MV-4-11 (cell line): ENCODE results near the gene ZNF189.
A peak's percentile ranks its signal among the peaks of the same experiment; 100 is the strongest.

Experiments
- DNase-seq: peaks from one replicate; lab custom pipeline; 2025; lab: John Stamatoyannopoulos, UW

The ZNF189 gene

DNA sequence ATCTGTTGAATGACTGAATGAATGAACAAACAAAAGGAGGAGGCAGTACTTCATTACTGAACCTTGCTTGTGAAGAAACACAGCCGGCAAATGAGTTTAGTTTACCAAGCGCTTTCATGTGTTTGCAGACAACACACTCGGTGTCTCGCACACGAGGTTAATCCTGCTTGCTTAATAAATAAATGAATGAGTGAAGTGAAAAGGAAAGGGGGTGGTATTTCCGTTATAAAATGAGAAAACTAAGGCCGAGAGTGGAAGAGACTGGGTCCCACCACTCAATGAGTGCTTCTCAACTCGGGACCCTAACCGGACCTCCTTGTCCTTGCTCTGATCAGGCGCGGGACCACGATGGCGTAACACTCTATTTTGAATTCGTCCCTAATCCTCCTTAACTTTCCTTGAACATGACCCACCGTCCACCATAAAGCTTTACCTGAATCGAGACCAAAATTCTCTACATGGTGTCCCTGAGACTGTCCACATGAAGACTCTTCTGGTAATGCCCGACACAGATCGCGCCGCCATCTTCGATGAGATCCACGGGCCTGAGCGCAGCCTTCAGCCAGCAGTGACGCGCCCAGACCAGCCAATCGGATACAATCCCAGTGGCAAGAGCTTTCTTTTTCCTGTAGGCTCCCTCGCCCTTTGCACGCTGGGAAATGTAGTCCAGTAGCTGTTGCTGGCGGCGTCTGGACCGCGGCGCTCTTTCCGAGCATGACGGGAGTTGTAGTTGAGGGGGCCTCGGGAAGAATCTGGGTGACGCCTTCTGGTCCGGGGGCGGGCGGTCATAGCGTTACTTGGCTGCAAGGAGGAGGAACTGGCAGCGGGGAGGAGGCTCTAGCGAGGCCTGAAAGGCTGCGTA lies at the start of gene ZNF189, which contains the start of gene MRPL50:
Gene ZNF189, plus strand, starts transcription at position 784 of the 862 bp plus-strand sequence. CDS start 306 bp downstream, outside the sequence.
Gene MRPL50, minus strand, starts transcription at position 551 of the 862 bp plus-strand sequence. Its CDS starts 26 bp downstream, at position 525.
- DNase-seq, result peak; percentile 99

GRCh38 chr9:101350285-101350684 lies 48.4 kb upstream of the ZNF189 start:
- no peak for DNase-seq

DNA sequence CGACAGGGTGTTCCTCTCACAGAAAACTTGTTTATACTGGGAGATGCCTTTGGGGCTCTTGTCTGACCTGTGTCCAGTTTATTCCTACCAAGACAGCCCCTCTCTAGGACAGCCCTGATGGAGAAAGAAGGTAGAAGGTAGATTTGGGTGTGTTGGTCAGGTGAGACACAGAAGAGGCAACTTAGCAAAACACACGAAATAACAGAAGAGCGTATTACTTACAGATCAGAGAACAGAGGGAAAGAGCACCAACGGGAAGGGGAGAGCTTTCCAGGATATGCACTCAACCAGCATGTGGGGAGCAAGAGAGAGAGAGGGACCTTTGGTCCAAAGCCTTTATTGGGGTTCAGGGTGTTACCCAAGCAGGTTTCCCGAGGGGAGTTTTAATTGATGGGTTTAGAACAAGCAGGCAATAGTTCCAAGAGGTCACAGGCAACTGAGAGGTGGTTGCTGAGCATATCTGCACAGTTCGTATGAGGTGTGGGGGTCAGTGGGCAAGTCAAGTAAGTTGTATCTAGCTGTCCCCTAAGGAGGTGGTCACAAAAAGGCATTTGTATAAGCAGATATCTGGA lies 45.7 kb upstream of the ZNF189 start:
- DNase-seq, result no peak

GRCh38 chr9:101353683-101354082 lies 45.0 kb upstream of the ZNF189 start:
- DNase-seq, result no peak

DNA sequence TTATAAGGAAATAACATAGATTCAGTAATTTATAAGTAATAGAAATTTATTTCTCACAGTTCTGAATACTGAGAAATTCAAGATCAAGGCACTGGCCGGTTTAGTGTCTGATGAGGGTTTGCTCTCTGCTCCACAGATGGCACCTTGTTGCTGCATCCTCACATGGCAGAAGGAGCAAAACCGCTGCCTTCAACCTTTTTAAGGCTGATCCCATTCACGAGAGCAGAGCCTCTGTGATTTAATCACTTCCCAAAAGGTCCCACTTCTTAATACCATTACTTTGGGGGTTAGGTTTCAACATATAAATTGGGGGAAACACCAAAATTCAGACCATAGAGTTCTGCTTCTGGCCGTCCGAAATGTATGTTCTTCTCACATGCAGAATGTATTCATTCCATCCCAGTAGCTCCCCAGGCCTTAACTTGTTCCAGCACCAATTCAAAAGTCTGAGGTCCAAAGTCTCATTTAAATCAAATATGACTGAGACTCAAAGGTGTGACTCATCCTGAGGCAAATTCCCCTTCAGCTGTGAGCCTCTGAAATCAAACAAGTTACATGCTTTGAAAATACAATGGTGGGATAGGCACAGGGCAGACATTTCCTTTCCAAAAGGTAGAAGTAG lies 44.4 kb upstream of the ZNF189 start:
- no peak for DNase-seq

DNA sequence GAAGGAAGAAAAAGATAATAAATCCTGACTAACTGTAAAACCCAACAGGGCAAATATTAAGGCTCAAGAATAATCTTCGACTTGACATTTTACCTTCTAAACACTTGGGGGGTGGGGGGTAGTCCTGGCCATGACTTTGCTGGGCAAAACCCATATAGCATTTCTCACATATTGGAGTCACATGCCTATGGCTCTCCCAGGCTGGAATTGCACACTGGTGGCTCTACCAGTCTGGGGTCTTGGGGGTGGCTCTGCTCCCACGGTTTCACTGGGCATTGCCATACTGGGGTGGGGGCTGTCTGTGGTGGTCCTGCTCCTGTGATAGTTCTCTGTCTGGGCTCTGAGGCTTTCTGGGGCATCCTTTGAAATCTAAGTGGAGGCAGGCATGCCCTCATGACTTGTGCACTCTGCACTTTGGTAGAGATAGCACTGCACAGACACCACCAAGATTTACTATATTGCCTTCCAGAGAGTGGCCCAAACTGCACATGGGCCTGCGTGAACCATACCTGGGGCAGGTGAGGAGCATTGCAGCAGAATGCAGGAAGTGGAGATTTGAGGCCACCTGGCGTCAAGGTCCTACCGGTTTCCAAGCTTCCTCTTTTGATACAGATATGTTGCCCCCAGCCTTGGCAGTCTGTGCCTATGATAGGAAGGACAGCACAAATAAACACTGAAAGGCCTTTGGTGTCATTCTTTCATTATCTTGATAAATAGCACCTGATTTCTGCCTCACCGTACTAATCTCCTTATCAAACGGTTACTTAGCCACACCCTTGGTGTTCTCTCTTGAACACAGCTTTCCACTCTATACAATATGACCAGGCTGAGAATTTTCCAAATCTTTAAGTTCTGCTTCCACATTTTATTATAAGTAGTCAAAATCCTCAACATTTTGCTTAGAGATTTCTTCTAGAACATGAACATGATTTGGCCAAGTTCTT lies 43.6 kb upstream of the ZNF189 start:
- no peak for DNase-seq

DNA sequence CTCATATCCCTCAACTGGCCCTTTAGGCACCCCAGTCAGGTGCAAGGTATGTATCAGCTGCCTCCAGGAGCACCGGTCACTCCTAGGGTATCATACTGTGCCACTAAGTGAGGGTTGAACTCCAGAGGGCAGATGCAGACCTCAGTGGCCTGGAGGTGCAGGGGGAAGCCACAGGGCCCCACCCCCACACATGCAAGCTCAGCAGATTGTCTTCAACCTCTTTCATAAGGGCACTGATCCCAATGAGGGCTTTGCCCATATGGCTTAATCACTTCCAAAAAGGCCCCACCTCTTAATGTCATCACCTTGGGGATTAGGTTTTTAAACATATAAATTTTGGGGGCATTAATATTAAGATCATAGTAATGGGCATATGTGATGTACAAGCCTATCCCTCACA lies 42.0 kb upstream of the ZNF189 start:
- no peak for DNase-seq

DNA sequence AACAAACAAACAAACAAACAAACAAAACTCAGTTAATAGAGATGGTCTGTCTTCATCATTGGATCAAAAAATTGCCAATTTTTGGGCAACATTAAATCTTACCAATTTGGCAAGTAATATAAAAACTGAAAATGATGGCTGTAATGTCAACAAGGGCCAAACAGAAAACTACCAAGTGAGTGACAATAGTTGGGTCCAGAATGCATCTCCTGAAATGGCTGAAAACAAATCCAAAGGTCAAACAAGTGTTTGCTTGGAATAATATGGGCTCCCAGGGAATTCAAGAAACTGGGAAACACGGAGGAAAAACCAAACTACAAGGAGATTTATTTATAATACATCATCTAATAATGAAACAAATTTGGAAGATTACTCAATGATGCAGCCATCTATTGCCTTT lies 39.0 kb upstream of the ZNF189 start:
- DNase-seq, result no peak

DNA sequence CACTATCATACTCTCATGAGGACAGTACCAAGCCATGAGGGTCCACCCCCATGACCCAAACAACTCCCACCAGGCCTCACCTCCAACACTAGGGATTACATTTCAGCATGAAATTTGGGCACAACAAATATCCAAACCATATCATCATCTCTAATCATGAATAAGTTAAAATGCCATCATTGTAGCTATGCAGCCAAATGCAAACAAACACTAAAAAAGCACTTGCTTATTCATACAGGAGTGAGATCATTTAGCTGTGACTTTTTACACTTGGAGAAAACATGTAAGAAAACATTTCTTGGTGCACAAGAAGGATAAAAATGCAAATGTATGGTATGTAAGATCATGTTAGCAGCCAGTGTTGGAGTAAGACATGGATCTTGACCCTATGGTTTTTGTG lies 38.0 kb upstream of the ZNF189 start:
- no peak for DNase-seq

DNA sequence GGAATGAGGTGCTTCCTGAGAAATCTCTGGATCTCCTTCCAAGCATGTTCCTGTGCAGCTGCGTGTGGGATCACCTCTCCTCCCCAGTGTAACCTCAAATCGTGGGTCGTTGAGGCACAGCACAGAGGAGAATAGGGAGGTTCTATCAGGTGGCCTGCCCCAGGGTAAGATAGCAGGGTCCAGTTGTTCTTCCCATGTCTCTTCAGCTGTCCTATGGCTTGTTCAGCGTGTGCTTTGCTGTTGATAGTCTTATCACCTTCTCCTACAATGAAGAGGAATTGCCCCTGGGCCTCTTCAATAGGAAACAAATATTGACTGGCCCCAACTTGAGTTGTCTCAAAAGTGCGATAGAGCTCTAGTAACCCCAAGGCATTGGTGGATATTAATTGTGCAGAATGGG lies 36.2 kb upstream of the ZNF189 start:
- DNase-seq, result no peak

DNA sequence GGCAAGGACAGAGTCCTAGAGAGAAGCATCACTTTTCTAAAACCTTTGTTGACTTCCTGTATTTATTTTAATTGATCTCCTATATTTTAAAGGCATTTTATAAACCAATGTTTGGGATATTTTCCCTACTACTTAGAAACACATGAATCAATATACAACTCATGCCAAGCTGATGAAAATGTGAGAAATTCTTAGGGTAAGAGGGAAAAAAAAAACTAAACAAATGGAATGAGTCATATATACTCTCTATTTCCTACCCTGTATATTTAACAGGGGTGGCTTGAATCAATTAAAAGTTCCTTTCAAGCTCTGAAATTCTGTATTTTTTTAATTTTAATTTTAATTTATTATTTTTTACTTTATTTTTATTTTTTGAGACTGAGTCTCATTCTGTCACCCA lies 33.5 kb upstream of the ZNF189 start:
- no peak for DNase-seq

GRCh38 chr9:101366038-101366756 lies 32.5 kb upstream of the ZNF189 start:
- DNase-seq, result no peak

- DNase-seq, result no peak
Measured at GRCh38 chr9:101367323-101367722, 31.3 kb upstream of the ZNF189 start.

- DNase-seq, result no peak
Measured at GRCh38 chr9:101369286-101369685, 29.4 kb upstream of the ZNF189 start.

GRCh38 chr9:101369884-101370531 lies 28.6 kb upstream of the ZNF189 start:
- no peak for DNase-seq

- no peak for DNase-seq
Measured at GRCh38 chr9:101371813-101372212, 26.8 kb upstream of the ZNF189 start.

DNA sequence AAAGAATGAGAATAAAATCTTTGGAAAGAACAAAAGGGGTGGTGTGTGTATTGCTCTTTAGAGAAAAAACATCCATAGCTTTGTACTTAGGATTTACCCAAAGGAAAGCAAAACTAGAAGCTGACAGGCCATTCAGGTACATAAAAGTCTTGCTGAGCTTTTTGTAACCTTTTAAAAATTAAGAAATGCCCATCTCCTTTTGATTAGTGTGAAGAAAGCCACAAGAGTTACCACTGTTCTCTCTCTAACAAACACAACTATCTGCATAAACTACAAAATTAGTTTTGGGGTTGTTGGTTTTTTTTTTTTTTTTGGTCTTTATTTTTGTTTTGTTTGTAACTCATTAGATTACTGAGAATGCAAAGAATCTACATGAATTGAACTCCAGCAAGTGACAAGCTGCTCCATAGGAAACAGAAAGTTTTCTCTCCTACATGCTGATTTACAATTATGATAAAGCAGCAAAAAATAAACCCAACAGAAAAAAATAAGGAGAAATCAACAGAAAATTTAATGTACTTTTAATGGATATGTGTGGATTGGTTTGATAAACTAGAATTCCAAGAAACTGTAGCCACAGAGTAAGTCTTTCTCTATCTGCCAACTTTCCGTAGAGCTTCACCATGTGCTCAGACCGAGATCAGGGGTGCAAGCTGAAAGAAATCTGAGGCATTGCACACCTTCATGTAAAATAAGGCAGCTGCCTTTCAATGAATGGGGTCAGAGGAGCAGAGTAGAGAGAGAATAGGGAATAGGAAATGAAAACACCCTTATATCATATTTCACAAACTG lies 26.1 kb upstream of the ZNF189 start:
- DNase-seq, result no peak

DNA sequence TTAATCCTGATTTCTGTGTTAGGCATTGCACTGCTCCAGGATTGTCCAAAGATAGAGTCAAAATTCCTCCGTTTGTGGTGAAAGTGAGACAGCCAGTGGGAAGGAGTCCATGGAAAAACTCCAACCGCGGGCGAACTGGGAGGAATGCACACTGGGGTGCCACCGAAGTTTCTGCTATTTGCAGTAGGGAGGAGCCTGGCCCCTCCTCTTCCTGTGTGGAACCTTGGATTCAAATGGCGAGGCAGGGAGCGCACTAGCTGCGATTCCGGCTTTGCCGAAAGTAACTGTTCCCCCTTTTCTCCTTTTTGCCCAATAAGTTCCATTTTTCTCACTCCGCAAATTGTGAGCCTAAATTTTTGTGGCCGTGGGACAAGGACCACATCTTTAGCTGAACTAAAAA lies 23.1 kb upstream of the ZNF189 start:
- no peak for DNase-seq

GRCh38 chr9:101376111-101376848 lies 22.4 kb upstream of the ZNF189 start:
- DNase-seq, result no peak
